GM23248 (cell line): ENCODE results near the gene CDH22.

Experiments used
- EZH2 ChIP-seq: fragments of 200-600 bp; sonication (generic); IDR thresholded peaks from 2 replicates; pipeline ENCODE4 v1.6.1; 2018; ENCODE audit warnings: antibody characterized with exemption, mild to moderate bottlenecking; ENCODE audit not compliant: insufficient read depth, poor library complexity, severe bottlenecking
- EZH2phosphoT487 ChIP-seq: fragments of 200-600 bp; sonication (generic); IDR thresholded peaks from 2 replicates; pipeline ENCODE4 v1.6.1; 2018; ENCODE audit warnings: antibody characterized with exemption, moderate library complexity, mild to moderate bottlenecking, low read depth; ENCODE audit not compliant: insufficient read depth

GRCh38 chr20:46150943-46151342 is 157.4 kb downstream of the CDH22 start:
- TF ChIP-seq EZH2, result no peak
- TF ChIP-seq EZH2phosphoT487, result no peak
